ENCODE data around the gene HCAR3. TPM values are rescaled to one million over a fixed set of nuclear protein-coding genes. Genes with fewer than 3 reads are reported as not detected.

Gene HCAR3
- total and polyA plus RNA-seq, 2 experiments from 2014 or later, result not detected

- Mint-ChIP-seq H3K27ac (peak overlapping the region; percentile 94), H3K36me3 (ENCODE audit: low read depth) (peaks cover 56% of the 10 kb centered on the region), H3K4me3 (peak overlapping the region; percentile 88), H3K9me3 (peaks cover 3% of the 10 kb centered on the region; the same call in 1 of the 3 replicates), H3K4me1 (peaks cover 25% of the 10 kb centered on the region), H3K27me3 (ENCODE audit: insufficient read depth, low read depth, poor library complexity) (peaks cover 6% of the 10 kb centered on the region)
- DNase-seq (ENCODE audit: low spot score), result no peak
- no peak for TF ChIP-seq ZNF114 (CRISPR knock-in tag; IDR thresholded peaks at IDR 0.05)
- no peak for TF ChIP-seq ZNF462 (CRISPR knock-in tag; IDR thresholded peaks at IDR 0.05)
- no peak for TF ChIP-seq JUNB (IDR thresholded peaks at IDR 0.05; ENCODE audit: unreplicated experiment)
- no peak for TF ChIP-seq CREB1 (CRISPR knock-in tag; IDR thresholded peaks at IDR 0.05; ENCODE audit: low read depth)
- Histone ChIP-seq H3K9me2 (ENCODE audit: insufficient read depth) (no peaks in the 10 kb centered on the region), H3K4me1 (ENCODE audit: insufficient read depth) (peaks cover 13% of the 10 kb centered on the region), H3F3A (replicated peaks; ENCODE audit: low read depth) (no peaks in the 10 kb centered on the region), H3K27me3 (ENCODE audit: insufficient read depth) (no peaks in the 10 kb centered on the region), H3K27ac (ENCODE audit: low read depth) (peak overlapping the region; percentile 79), H3K4me3 (peak overlapping the region; percentile 92), H3K79me2 (replicated peaks; ENCODE audit: insufficient read depth) (peaks cover 54% of the 10 kb centered on the region), H4K20me1 (replicated peaks; ENCODE audit: insufficient read depth) (peaks cover 19% of the 10 kb centered on the region; the same call in 1 of the 2 replicates), H3K4me2 (peak overlapping the region; percentile 92), H2AFZ (no peak overlapping the region), H3K36me3 (ENCODE audit: insufficient read depth) (peaks cover 37% of the 10 kb centered on the region)
- no peak for ATAC-seq
Measured at GRCh38 chr12:122753319-122753650, 36.7 kb upstream of the HCAR3 start.

- Mint-ChIP-seq H3K4me3 (peak within 1 kb of the TSS; percentile 88), H3K27ac (peak within 1 kb of the TSS; percentile 100), H3K27me3 (ENCODE audit: insufficient read depth, low read depth, poor library complexity) (peaks cover 6% of the 10 kb centered on the region), H3K36me3 (ENCODE audit: low read depth) (peaks cover 50% of the 10 kb centered on the region), H3K4me1 (peaks cover 25% of the 10 kb centered on the region), H3K9me3 (peaks cover 3% of the 10 kb centered on the region; the same call in 1 of the 3 replicates)
- peak within 1 kb of the TSS; percentile 96 for H3K27ac ChIP-seq (ENCODE audit: low read depth)
- H3K4me1 ChIP-seq (ENCODE audit: insufficient read depth), result peaks cover 13% of the 10 kb centered on the region
- peak; percentile 91 for ATAC-seq
- H3K4me3 ChIP-seq, result peak within 1 kb of the TSS; percentile 92
- H3K36me3 ChIP-seq (ENCODE audit: insufficient read depth), result peaks cover 34% of the 10 kb centered on the region
- no peaks in the 10 kb centered on the region for H3F3A ChIP-seq (replicated peaks; ENCODE audit: low read depth)
- H3K79me2 ChIP-seq (replicated peaks; ENCODE audit: insufficient read depth), result peaks cover 48% of the 10 kb centered on the region
- H3K9me2 ChIP-seq (ENCODE audit: insufficient read depth), result no peaks in the 10 kb centered on the region
- peaks cover 15% of the 10 kb centered on the region; the same call in 1 of the 2 replicates for H4K20me1 ChIP-seq (replicated peaks; ENCODE audit: insufficient read depth)
- H3K4me2 ChIP-seq, result peak within 1 kb of the TSS; percentile 92
- DNase-seq (ENCODE audit: low spot score), result peak; percentile 99
- no peaks in the 10 kb centered on the region for H3K27me3 ChIP-seq (ENCODE audit: insufficient read depth)
- H2AFZ ChIP-seq, result no peak within 1 kb of the TSS
- TF ChIP-seq ETS1 (IDR thresholded peaks at IDR 0.05) (peak; percentile 78; the same call in 1 of the 2 replicates), NANOG (IDR thresholded peaks at IDR 0.05; ENCODE audit: borderline replicate concordance) (no peak)
Measured at GRCh38 chr12:122752464-122753318, 36.1 kb upstream of the HCAR3 start, which contains the start of gene DENR. Gene DENR (plus strand): TSS chr12:122752824. CDS start chr12:122753702, 878 bp downstream.
